Lower leg skin (tissue), 3 donors: ENCODE measurements around the gene PANK4.

Source experiments
- CTCF ChIP-seq, 3 donors: fragments of 450-650 bp; IDR thresholded peaks; one replicate each; pipeline ENCODE4 v1.5.1; 2016; ENCODE audit warnings: antibody characterized with exemption in 3 of 3, mild to moderate bottlenecking in 3 of 3, moderate library complexity in 2 of 3
- POLR2A ChIP-seq, 2 donors: fragments of 450-650 bp; IDR thresholded peaks; one replicate each; pipeline ENCODE4 v1.6.1; 2016 to 2017; ENCODE audit warnings: antibody characterized with exemption in 2 of 2, mild to moderate bottlenecking in 1 of 2, moderate library complexity in 1 of 2

DNA sequence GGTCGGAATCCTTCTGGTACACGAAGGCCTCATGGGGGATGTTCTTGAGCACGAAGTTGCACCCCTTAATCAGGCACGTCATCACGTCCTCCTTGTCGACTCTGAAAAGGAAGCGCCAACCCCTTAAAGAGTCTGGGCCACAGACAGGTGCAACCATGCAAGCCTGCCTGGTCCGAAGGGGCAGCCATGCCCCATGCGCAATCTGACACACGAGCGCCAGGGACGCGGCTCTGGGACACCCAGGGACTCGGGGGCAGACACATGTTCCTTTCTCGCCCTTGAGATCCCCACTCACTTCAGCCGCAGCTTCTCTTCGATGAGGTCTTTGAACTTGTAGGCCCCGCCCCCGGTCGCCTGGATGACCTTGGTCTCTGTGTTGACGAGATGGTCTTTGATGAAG lies 5.6 kb downstream of the PANK4 start:
- TF ChIP-seq CTCF (IDR thresholded peaks at IDR 0.05), result no peak
- TF ChIP-seq POLR2A (IDR thresholded peaks at IDR 0.05), result no peak
